ENCODE measurements around the gene GLT8D2. TPM values are rescaled to one million over a fixed set of nuclear protein-coding genes. Genes with fewer than 3 reads are reported as not detected.

The GLT8D2 gene
- total and polyA plus RNA-seq, 9 donors = 21.1 to 65.2 (median 35.0) TPM

DNA sequence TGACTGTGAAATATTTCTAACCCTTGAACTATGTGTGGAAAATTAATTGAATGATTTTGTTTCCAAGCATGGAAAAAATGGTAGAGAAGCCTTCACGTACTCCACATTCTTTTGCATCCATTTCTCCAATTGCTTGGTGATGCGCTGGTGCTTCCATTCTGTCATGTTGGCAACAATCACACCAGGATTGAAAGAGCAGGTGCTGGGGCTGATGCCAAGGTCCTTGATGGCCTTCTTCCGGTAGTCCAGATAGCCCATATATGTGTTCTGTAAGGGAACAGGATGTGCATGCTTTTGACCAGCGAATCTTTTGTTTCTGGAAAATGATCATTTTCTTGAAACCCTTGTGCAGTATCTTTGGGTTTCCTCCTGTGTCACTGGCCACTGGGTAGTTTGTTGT lies 55.8 kb downstream of the GLT8D2 start:
- DNase-seq = no peak
- WGBS, 3 donors = 91 to 94% (median 92%) methylated on average over 4 of the region's 4 CpGs
- H3K27ac ChIP-seq = no peak overlapping the region
- TF ChIP-seq, protein P1, sequence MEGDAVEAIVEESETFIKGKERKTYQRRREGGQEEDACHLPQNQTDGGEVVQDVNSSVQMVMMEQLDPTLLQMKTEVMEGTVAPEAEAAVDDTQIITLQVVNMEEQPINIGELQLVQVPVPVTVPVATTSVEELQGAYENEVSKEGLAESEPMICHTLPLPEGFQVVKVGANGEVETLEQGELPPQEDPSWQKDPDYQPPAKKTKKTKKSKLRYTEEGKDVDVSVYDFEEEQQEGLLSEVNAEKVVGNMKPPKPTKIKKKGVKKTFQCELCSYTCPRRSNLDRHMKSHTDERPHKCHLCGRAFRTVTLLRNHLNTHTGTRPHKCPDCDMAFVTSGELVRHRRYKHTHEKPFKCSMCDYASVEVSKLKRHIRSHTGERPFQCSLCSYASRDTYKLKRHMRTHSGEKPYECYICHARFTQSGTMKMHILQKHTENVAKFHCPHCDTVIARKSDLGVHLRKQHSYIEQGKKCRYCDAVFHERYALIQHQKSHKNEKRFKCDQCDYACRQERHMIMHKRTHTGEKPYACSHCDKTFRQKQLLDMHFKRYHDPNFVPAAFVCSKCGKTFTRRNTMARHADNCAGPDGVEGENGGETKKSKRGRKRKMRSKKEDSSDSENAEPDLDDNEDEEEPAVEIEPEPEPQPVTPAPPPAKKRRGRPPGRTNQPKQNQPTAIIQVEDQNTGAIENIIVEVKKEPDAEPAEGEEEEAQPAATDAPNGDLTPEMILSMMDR (IDR thresholded peaks at IDR 0.05) = no peak
- TF ChIP-seq POLR2A (IDR thresholded peaks at IDR 0.05) = no peak
- no peak for TF ChIP-seq EP300 (IDR thresholded peaks at IDR 0.05)
- no peaks in the 10 kb centered on the region for H3K9me3 ChIP-seq
- H3K27me3 ChIP-seq = no peaks in the 10 kb centered on the region
- H3K4me3 ChIP-seq = no peak overlapping the region
- no peaks in the 10 kb centered on the region for H3K36me3 ChIP-seq
- no peaks in the 10 kb centered on the region for H3K4me1 ChIP-seq (ENCODE audit: insufficient read depth)
- intact Hi-C loops (cut with DNase I) = no loop called here

DNA sequence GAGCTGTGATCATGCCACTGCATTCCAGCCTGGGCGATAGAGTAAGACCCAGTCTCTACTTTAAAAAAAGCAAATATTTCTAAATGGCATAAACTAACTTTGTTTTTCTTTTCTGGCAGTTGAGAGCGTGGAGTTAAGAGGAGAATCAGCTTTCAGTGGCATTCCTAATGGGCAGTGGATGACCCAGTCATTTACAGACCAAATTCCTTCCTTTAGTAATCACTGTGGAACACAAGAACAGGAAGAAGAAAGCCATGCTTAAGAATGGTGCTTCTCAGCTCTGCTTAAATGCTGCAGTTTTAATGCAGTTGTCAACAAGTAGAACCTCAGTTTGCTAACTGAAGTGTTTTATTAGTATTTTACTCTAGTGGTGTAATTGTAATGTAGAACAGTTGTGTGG lies 63.2 kb downstream of the GLT8D2 start:
- DNase-seq = no peak
- H3K4me1 ChIP-seq (ENCODE audit: insufficient read depth) = no peaks in the 10 kb centered on the region
- intact Hi-C loops (cut with DNase I) = no loop called here
- no peaks in the 10 kb centered on the region for H3K9me3 ChIP-seq
- H3K27me3 ChIP-seq = no peaks in the 10 kb centered on the region
- H3K36me3 ChIP-seq = no peaks in the 10 kb centered on the region
- H3K27ac ChIP-seq = no peak overlapping the region
- H3K4me3 ChIP-seq = no peak overlapping the region
- WGBS, 3 donors = 57 to 65% (median 63%) methylated on average over 2 of the region's 2 CpGs
- no peak for TF ChIP-seq EP300 (IDR thresholded peaks at IDR 0.05)
- TF ChIP-seq, protein P1 (IDR thresholded peaks at IDR 0.05) = no peak
- TF ChIP-seq POLR2A (IDR thresholded peaks at IDR 0.05) = no peak

DNA sequence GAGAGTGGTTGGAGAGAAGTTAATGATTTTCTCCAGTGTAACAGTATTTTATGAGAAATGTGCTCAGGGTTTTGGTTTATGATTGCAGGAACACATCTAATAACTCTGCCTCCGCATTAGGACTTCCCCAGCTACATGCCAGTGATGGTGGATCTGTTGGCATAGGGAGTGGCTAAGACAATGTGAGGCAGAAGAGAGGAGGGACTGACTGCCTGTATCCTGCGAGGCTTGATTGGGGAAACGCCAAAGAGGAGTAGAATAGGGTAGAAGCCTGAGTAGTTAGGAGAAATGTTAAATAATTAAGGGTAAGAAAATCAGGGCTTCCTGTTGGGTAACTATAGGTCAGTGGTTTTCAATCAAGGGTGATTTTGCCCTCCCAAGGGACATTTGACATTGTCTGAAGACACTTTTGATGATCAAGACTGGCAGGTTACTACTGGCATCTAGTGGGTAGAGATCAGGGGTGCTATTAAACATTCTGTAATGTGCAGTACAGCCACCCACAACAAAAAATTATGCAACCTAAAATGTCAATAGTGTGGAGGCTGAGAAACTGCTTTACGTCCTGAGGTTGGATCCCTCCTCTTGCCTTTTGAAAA lies 71.5 kb downstream of the GLT8D2 start:
- H3K27ac ChIP-seq = no peak overlapping the region
- peaks cover 4% of the 10 kb centered on the region for H3K4me1 ChIP-seq (ENCODE audit: insufficient read depth)
- H3K27me3 ChIP-seq = no peaks in the 10 kb centered on the region
- no peaks in the 10 kb centered on the region for H3K36me3 ChIP-seq
- no peak for TF ChIP-seq EP300 (IDR thresholded peaks at IDR 0.05)
- TF ChIP-seq, protein P1 (IDR thresholded peaks at IDR 0.05) = no peak
- TF ChIP-seq POLR2A (IDR thresholded peaks at IDR 0.05) = no peak
- no peaks in the 10 kb centered on the region for H3K9me3 ChIP-seq
- no peak for DNase-seq
- WGBS, 3 donors = 94 to 97% (median 95%) methylated on average over 4 of the region's 4 CpGs
- no peak overlapping the region for H3K4me3 ChIP-seq
- intact Hi-C loops (cut with DNase I) = loop anchor here in 1 of 4 donors (10.0 kb wide), 1 partner anchor 86 kb away; the partner anchor contains the start of gene HCFC2

DNA sequence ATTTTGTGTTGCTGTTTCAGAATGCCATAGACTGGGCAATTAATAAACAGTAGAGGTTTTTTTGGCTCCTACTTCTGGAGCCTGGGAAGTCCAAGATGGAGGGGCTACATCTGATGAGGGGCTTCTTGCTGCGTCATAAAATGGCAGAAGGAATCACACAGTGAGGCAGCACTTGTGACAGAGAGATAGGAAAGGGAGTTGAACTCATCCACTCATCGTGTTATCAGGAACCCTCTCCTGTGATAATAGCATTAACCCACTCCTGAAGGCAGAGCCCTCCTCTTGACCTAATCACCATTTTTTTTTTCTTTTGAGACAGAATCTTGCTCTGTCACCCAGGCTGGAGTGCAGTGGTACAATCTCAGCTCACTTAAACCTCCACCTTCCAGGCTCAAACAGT lies 74.6 kb downstream of the GLT8D2 start:
- Histone ChIP-seq H3K27ac (no peak overlapping the region), H3K36me3 (no peaks in the 10 kb centered on the region), H3K4me1 (ENCODE audit: insufficient read depth) (peaks cover 4% of the 10 kb centered on the region), H3K4me3 (no peak overlapping the region), H3K27me3 (no peaks in the 10 kb centered on the region), H3K9me3 (no peaks in the 10 kb centered on the region)
- 22 to 51% (median 38%) methylated on average over 2 of the region's 2 CpGs for WGBS, 3 donors
- intact Hi-C loops (cut with DNase I) = loop anchor here in 1 of 4 donors (10.0 kb wide), 1 partner anchor 89 kb away; the partner anchor contains the start of gene HCFC2
- TF ChIP-seq POLR2A (IDR thresholded peaks at IDR 0.05) (no peak), EP300 (IDR thresholded peaks at IDR 0.05) (no peak)
- TF ChIP-seq, protein P1 (IDR thresholded peaks at IDR 0.05) = no peak
- no peak for DNase-seq

Measured in ovary (tissue), 9 donors.